ENCODE data around the gene TSPAN5. TPM values are rescaled to one million over a fixed set of nuclear protein-coding genes. Genes with fewer than 3 reads are reported as not detected.

Gene TSPAN5
- total and polyA plus RNA-seq, 3 experiments from 2014 or later, result 15.9 to 29.7 (median 16.7) TPM

- POLR2A ChIA-PET, result no interaction called here
These were observed 83.6 kb downstream of the TSPAN5 start for GRCh38 chr4:98574816-98575215.

GRCh38 chr4:98573791-98574190 lies 84.6 kb downstream of the TSPAN5 start:
- peaks cover 15 to 37% (median 35%) of the 10 kb centered on the region in 3 donors for H3K4me1 Mint-ChIP-seq
- Histone ChIP-seq H3K27me3 (ENCODE audit: insufficient read depth, low read length, poor library complexity, severe bottlenecking) (no peaks in the 10 kb centered on the region), H3K9me3 (ENCODE audit: low read length) (no peaks in the 10 kb centered on the region), H3K4me1 (ENCODE audit: insufficient read depth, low read length) (peaks cover 2% of the 10 kb centered on the region), H3K27ac (ENCODE audit: low read depth, low read length) (no peak overlapping the region), H3K36me3 (ENCODE audit: insufficient read depth, low read length) (no peaks in the 10 kb centered on the region), H3K4me3 (ENCODE audit: low read length) (no peak overlapping the region)
- H3K4me3 Mint-ChIP-seq, result no peak overlapping the region
- no peaks in the 10 kb centered on the region for H3K9me3 Mint-ChIP-seq
- POLR2A ChIA-PET, result interaction anchor here (0.6 kb wide), 1 partner anchor 29 kb away, joined by 3 read pairs; no protein-coding TSS in a partner anchor
- H3K27me3 Mint-ChIP-seq, result no peaks in the 10 kb centered on the region
- CTCF ChIA-PET, result no interaction called here
- no peak for DNase-seq
- no peak overlapping the region for H3K27ac Mint-ChIP-seq
- H3K36me3 Mint-ChIP-seq, result peaks cover 3 to 23% (median 17%) of the 10 kb centered on the region in 3 donors

More at GRCh38 chr4:98574816-98575215, 83.6 kb downstream of the TSPAN5 start:
- H3K27ac Mint-ChIP-seq, result peak overlapping the region in 1 of 8 donors; percentile 74
- H3K27me3 Mint-ChIP-seq, result no peaks in the 10 kb centered on the region
- peaks cover 23 to 43% (median 41%) of the 10 kb centered on the region in 3 donors for H3K4me1 Mint-ChIP-seq
- H3K27ac ChIP-seq (ENCODE audit: low read depth, low read length), result no peak overlapping the region
- H3K4me3 ChIP-seq (ENCODE audit: low read length), result no peak overlapping the region
- no peaks in the 10 kb centered on the region for H3K36me3 ChIP-seq (ENCODE audit: insufficient read depth, low read length)
- DNase-seq, result no peak
- H3K4me1 ChIP-seq (ENCODE audit: insufficient read depth, low read length), result peaks cover 4% of the 10 kb centered on the region
- no peaks in the 10 kb centered on the region for H3K9me3 Mint-ChIP-seq
- H3K4me3 Mint-ChIP-seq, result no peak overlapping the region
- H3K9me3 ChIP-seq (ENCODE audit: low read length), result no peaks in the 10 kb centered on the region
- CTCF ChIA-PET, result no interaction called here
- no peaks in the 10 kb centered on the region for H3K27me3 ChIP-seq (ENCODE audit: insufficient read depth, low read length, poor library complexity, severe bottlenecking)
- peaks cover 3 to 23% (median 16%) of the 10 kb centered on the region in 3 donors for H3K36me3 Mint-ChIP-seq

DNA sequence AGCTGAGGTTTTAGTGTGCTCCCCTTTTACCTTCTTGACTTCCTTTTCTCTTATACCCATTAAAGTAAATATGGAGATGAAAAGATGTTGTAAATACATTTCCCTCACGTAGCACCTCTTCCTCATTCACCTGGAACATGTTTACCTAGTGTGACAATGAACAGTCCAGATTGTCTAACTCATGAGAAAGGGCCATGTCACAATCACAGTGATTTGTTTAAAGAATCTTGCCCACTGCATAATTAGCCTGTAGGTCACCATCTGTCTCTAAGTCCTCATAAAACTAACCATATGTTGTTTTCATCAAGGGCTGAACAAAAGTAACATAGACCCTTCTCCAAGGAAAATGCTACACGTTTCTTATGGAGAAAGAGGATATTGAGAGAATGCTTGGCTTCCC lies 85.7 kb downstream of the TSPAN5 start:
- Mint-ChIP-seq H3K4me3 (no peak overlapping the region), H3K27me3 (no peaks in the 10 kb centered on the region), H3K9me3 (no peaks in the 10 kb centered on the region), H3K27ac (no peak overlapping the region), H3K36me3 (peaks cover 3 to 24% (median 17%) of the 10 kb centered on the region in 3 donors), H3K4me1 (peaks cover 7 to 26% (median 24%) of the 10 kb centered on the region in 3 donors)
- Histone ChIP-seq H3K9me3 (ENCODE audit: low read length) (no peaks in the 10 kb centered on the region), H3K27ac (ENCODE audit: low read depth, low read length) (no peak overlapping the region), H3K4me3 (ENCODE audit: low read length) (no peak overlapping the region), H3K4me1 (ENCODE audit: insufficient read depth, low read length) (no peaks in the 10 kb centered on the region), H3K27me3 (ENCODE audit: insufficient read depth, low read length, poor library complexity, severe bottlenecking) (no peaks in the 10 kb centered on the region), H3K36me3 (ENCODE audit: insufficient read depth, low read length) (no peaks in the 10 kb centered on the region)
- ChIA-PET POLR2A (no interaction called here), CTCF (no interaction called here)
- DNase-seq, result no peak

GRCh38 chr4:98571161-98571786 lies 87.1 kb downstream of the TSPAN5 start:
- ChIA-PET POLR2A (no interaction called here), CTCF (no interaction called here)
- Histone ChIP-seq H3K27ac (ENCODE audit: low read depth, low read length) (no peak overlapping the region), H3K4me1 (ENCODE audit: insufficient read depth, low read length) (no peaks in the 10 kb centered on the region), H3K36me3 (ENCODE audit: insufficient read depth, low read length) (no peaks in the 10 kb centered on the region), H3K9me3 (ENCODE audit: low read length) (no peaks in the 10 kb centered on the region), H3K4me3 (ENCODE audit: low read length) (no peak overlapping the region), H3K27me3 (ENCODE audit: insufficient read depth, low read length, poor library complexity, severe bottlenecking) (no peaks in the 10 kb centered on the region)
- H3K36me3 Mint-ChIP-seq, result peaks cover 3 to 24% (median 19%) of the 10 kb centered on the region in 3 donors
- no peaks in the 10 kb centered on the region for H3K27me3 Mint-ChIP-seq
- H3K4me1 Mint-ChIP-seq, result peaks cover 6 to 24% (median 23%) of the 10 kb centered on the region in 3 donors
- H3K4me3 Mint-ChIP-seq, result no peak overlapping the region
- DNase-seq, result no peak
- H3K9me3 Mint-ChIP-seq, result no peaks in the 10 kb centered on the region
- peak overlapping the region in 2 of 8 donors; percentile 8 to 49 for H3K27ac Mint-ChIP-seq

GRCh38 chr4:98570151-98570797 lies 88.1 kb downstream of the TSPAN5 start:
- POLR2A ChIA-PET, result no interaction called here
- H3K4me1 ChIP-seq (ENCODE audit: insufficient read depth, low read length), result no peaks in the 10 kb centered on the region
- DNase-seq, result no peak
- CTCF ChIA-PET, result no interaction called here
- peaks cover 11 to 31% (median 31%) of the 10 kb centered on the region in 3 donors for H3K4me1 Mint-ChIP-seq
- H3K9me3 Mint-ChIP-seq, result no peaks in the 10 kb centered on the region
- no peaks in the 10 kb centered on the region for H3K9me3 ChIP-seq (ENCODE audit: low read length)
- H3K27me3 ChIP-seq (ENCODE audit: insufficient read depth, low read length, poor library complexity, severe bottlenecking), result no peaks in the 10 kb centered on the region
- no peak overlapping the region for H3K4me3 Mint-ChIP-seq
- peaks cover 0 to 20% (median 16%) of the 10 kb centered on the region in 3 donors for H3K36me3 Mint-ChIP-seq
- H3K27me3 Mint-ChIP-seq, result no peaks in the 10 kb centered on the region
- no peaks in the 10 kb centered on the region for H3K36me3 ChIP-seq (ENCODE audit: insufficient read depth, low read length)
- no peak overlapping the region for H3K4me3 ChIP-seq (ENCODE audit: low read length)
- no peak overlapping the region for H3K27ac ChIP-seq (ENCODE audit: low read depth, low read length)
- peak overlapping the region in 1 of 8 donors; percentile 24 for H3K27ac Mint-ChIP-seq

GRCh38 chr4:98568941-98569663 lies 89.3 kb downstream of the TSPAN5 start:
- Mint-ChIP-seq H3K9me3 (no peaks in the 10 kb centered on the region), H3K4me1 (peaks cover 11 to 32% (median 31%) of the 10 kb centered on the region in 3 donors), H3K27ac (peak overlapping the region in 2 of 8 donors; percentile 5 to 73), H3K4me3 (no peak overlapping the region), H3K27me3 (no peaks in the 10 kb centered on the region), H3K36me3 (peaks cover 0 to 13% (median 11%) of the 10 kb centered on the region in 3 donors)
- POLR2A ChIA-PET, result no interaction called here
- Histone ChIP-seq H3K4me1 (ENCODE audit: insufficient read depth, low read length) (no peaks in the 10 kb centered on the region), H3K27ac (ENCODE audit: low read depth, low read length) (no peak overlapping the region), H3K9me3 (ENCODE audit: low read length) (no peaks in the 10 kb centered on the region), H3K27me3 (ENCODE audit: insufficient read depth, low read length, poor library complexity, severe bottlenecking) (no peaks in the 10 kb centered on the region), H3K36me3 (ENCODE audit: insufficient read depth, low read length) (no peaks in the 10 kb centered on the region), H3K4me3 (ENCODE audit: low read length) (no peak overlapping the region)
- no peak for DNase-seq
- CTCF ChIA-PET, result interaction anchor here (1.2 kb wide), 1 partner anchor 32 kb away, joined by 3 read pairs; no protein-coding TSS in a partner anchor

DNA sequence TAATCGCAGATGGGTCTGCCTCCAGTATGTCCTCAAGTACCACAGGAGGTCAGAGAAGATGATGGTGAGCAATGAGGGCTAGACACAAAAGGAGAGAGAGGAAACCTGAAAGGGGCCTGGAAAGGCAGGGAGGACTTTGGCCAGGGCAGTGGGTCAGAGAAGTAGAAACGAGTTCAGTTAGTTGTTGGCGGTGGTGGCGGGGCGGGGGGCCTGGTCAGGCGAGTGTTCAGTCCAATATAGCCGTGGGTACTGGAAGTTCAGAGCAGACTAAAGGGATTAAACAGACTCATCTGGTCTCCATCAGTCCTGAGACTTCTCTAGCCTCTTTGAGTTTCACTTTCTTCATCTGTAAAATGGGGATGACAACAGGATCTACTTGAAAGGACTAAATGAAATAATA lies 90.8 kb downstream of the TSPAN5 start:
- Histone ChIP-seq H3K4me3 (ENCODE audit: low read length) (no peak overlapping the region), H3K9me3 (ENCODE audit: low read length) (no peaks in the 10 kb centered on the region), H3K4me1 (ENCODE audit: insufficient read depth, low read length) (no peaks in the 10 kb centered on the region), H3K36me3 (ENCODE audit: insufficient read depth, low read length) (no peaks in the 10 kb centered on the region), H3K27me3 (ENCODE audit: insufficient read depth, low read length, poor library complexity, severe bottlenecking) (no peaks in the 10 kb centered on the region), H3K27ac (ENCODE audit: low read depth, low read length) (no peak overlapping the region)
- H3K36me3 Mint-ChIP-seq, result peaks cover 0 to 12% (median 4%) of the 10 kb centered on the region in 3 donors
- no peaks in the 10 kb centered on the region for H3K9me3 Mint-ChIP-seq
- H3K27me3 Mint-ChIP-seq, result no peaks in the 10 kb centered on the region
- H3K27ac Mint-ChIP-seq, result no peak overlapping the region
- ChIA-PET POLR2A (no interaction called here), CTCF (no interaction called here)
- no peak for DNase-seq
- H3K4me1 Mint-ChIP-seq, result peaks cover 13 to 41% (median 36%) of the 10 kb centered on the region in 3 donors
- H3K4me3 Mint-ChIP-seq, result no peak overlapping the region

All from CD8-positive, alpha-beta memory T cell (primary cell).